ENCODE results near the gene CHMP1B.

GRCh38 chr18:11851146-11851805, at the start of gene CHMP1B:
- TF ChIP-seq CTCF (IDR thresholded peaks at IDR 0.05; ENCODE audit: poor library complexity, severe bottlenecking) (no peak), EZH2 (IDR thresholded peaks at IDR 0.05; ENCODE audit: borderline replicate concordance, insufficient read depth, low read length, poor library complexity, severe bottlenecking) (no peak), POLR2AphosphoS5 (IDR thresholded peaks at IDR 0.05) (peak; percentile 99), EP300 (conservative IDR thresholded peaks at IDR 0.05; ENCODE audit: poor library complexity, severe bottlenecking) (peak; percentile 70)
